ENCODE measurements around the gene STX4.

Gene STX4

GRCh38 chr16:31022544-31023251, 10.7 kb upstream of the STX4 start:
- DNase-seq = no peak

- DNase-seq = no peak
Measured at GRCh38 chr16:31023252-31023602, 10.1 kb upstream of the STX4 start.

- no peak for DNase-seq
Measured at GRCh38 chr16:31023627-31024226, 9.6 kb upstream of the STX4 start.

- DNase-seq = no peak
Measured at GRCh38 chr16:31025339-31025738, 8.0 kb upstream of the STX4 start.

- DNase-seq = no peak
Measured at GRCh38 chr16:31029272-31029671, 4.1 kb upstream of the STX4 start.

GRCh38 chr16:31031276-31031675, 2.1 kb upstream of the STX4 start:
- no peak for DNase-seq

GRCh38 chr16:31033709-31034492, 543 bp downstream of the STX4 start:
- DNase-seq = peak; percentile 72

- no peak for DNase-seq
Measured at GRCh38 chr16:31036691-31037090, 3.3 kb downstream of the STX4 start.

GRCh38 chr16:31038993-31039392, 5.6 kb downstream of the STX4 start:
- no peak for DNase-seq

- DNase-seq = no peak
Measured at GRCh38 chr16:31042866-31043265, 9.5 kb downstream of the STX4 start.

- DNase-seq = no peak
Measured at GRCh38 chr16:31043352-31043751, 10.0 kb downstream of the STX4 start.

- no peak for DNase-seq
Measured at GRCh38 chr16:31043898-31044481, 10.6 kb downstream of the STX4 start.

- DNase-seq = no peak
Measured at GRCh38 chr16:31050280-31051030, 17.1 kb downstream of the STX4 start.

GRCh38 chr16:31052114-31052513, 18.8 kb downstream of the STX4 start:
- DNase-seq = peak; percentile 90

GRCh38 chr16:31055613-31056012, 22.3 kb downstream of the STX4 start:
- no peak for DNase-seq

- DNase-seq = no peak
Measured at GRCh38 chr16:31061126-31061812, 27.9 kb downstream of the STX4 start.

- DNase-seq = no peak
Measured at GRCh38 chr16:31061813-31062440, 28.6 kb downstream of the STX4 start.

GRCh38 chr16:31063495-31063842, 30.1 kb downstream of the STX4 start:
- DNase-seq = no peak

- no peak for DNase-seq
Measured at GRCh38 chr16:31063843-31064611, 30.7 kb downstream of the STX4 start.

GRCh38 chr16:31064882-31065461, 31.6 kb downstream of the STX4 start:
- peak; percentile 93 for DNase-seq

- DNase-seq = no peak
Measured at GRCh38 chr16:31067342-31067741, 34.0 kb downstream of the STX4 start.
